PC-3 (cell line): ENCODE data around the gene CCDC87. TPM values are rescaled to one million over a fixed set of nuclear protein-coding genes. Genes with fewer than 3 reads are reported as not detected.

ENCODE experiments used
- ATAC-seq: fragments of 200-7000 bp; cut with Tn5 transposase; 2 replicates; pipeline ENCODE4 v1.9.1; 2020; ENCODE audit warnings: mild to moderate bottlenecking, moderate library complexity
- BruUV-seq: library from RNA; stranded (reverse); fragments of 400-500 nt; replicated peaks from 2 replicates; lab custom pipeline; 2021; lab: Mats Ljungman, UMichigan
- CTCF ChIA-PET: fragments of 300-600 bp; sonication (Branson Sonifier 250); formaldehyde crosslinking; loops from one replicate; lab custom pipeline; 2022; ENCODE audit warnings: antibody characterized with exemption; lab: Charles Lee
- POLR2A ChIA-PET: fragments of 300-600 bp; sonication (Branson Sonifier 250); formaldehyde crosslinking; loops from one replicate; lab custom pipeline; 2022; ENCODE audit warnings: antibody characterized with exemption; ENCODE audit not compliant: unreplicated experiment; lab: Charles Lee
- DNase-seq: peaks from one replicate; pipeline ENCODE4 v3.0.0-alpha.2; 2015
- H2AFZ ChIP-seq: fragments of 300-600 bp; sonication (generic); 2 replicates; pipeline ENCODE4 v1.6.0; 2016; ENCODE audit warnings: antibody characterized with exemption, low read length
- H3F3A ChIP-seq: fragments of 300-600 bp; sonication (generic); one replicate; pipeline ENCODE4 v1.6.0; 2017; ENCODE audit warnings: antibody characterized with exemption, low read length, control low read depth, mild to moderate bottlenecking; ENCODE audit not compliant: unreplicated experiment
- H3K27ac ChIP-seq: fragments of 300-600 bp; sonication (generic); 2 replicates; pipeline ENCODE4 v1.5.1; 2016; ENCODE audit warnings: mild to moderate bottlenecking, low read length
- H3K27me3 ChIP-seq: fragments of 300-600 bp; sonication (generic); 2 replicates; pipeline ENCODE4 v1.6.1; 2016; ENCODE audit warnings: low read length, mixed read lengths
- H3K36me3 ChIP-seq: fragments of 300-600 bp; sonication (generic); 2 replicates; pipeline ENCODE4 v1.6.1; 2016; ENCODE audit warnings: low read depth, mixed run types, low read length, mixed read lengths
- H3K4me1 ChIP-seq: fragments of 300-600 bp; sonication (generic); 2 replicates; pipeline ENCODE4 v1.5.1; 2016; ENCODE audit warnings: low read length; ENCODE audit not compliant: insufficient read depth
- H3K4me2 ChIP-seq: fragments of 300-600 bp; sonication (generic); 2 replicates; pipeline ENCODE4 v1.6.0; 2016; ENCODE audit warnings: low read length
- H3K4me3 ChIP-seq: fragments of 300-600 bp; sonication (generic); 2 replicates; pipeline ENCODE4 v1.5.1; 2016; ENCODE audit warnings: mild to moderate bottlenecking, low read length, mixed read lengths
- H3K79me2 ChIP-seq: fragments of 300-600 bp; sonication (generic); 2 replicates; pipeline ENCODE4 v1.6.1; 2017; ENCODE audit warnings: low read length, mixed read lengths
- H3K9ac ChIP-seq: fragments of 300-600 bp; sonication (generic); 2 replicates; pipeline ENCODE4 v1.6.0; 2016; ENCODE audit warnings: mild to moderate bottlenecking, low read length
- H3K9me2 ChIP-seq: fragments of 300-600 bp; sonication (generic); replicated peaks from 2 replicates; pipeline ENCODE4 v1.6.1; 2016; ENCODE audit warnings: mixed run types, low read length, mixed read lengths
- H3K9me3 ChIP-seq: fragments of 300-600 bp; sonication (generic); 2 replicates; pipeline ENCODE4 v1.6.1; 2016; ENCODE audit warnings: low read length, mixed read lengths
- H4K20me1 ChIP-seq: fragments of 300-600 bp; sonication (generic); 2 replicates; pipeline ENCODE4 v1.6.1; 2016; ENCODE audit warnings: low read length, mixed read lengths
- CTCF ChIP-seq: fragments of 300-600 bp; sonication (generic); conservative IDR thresholded peaks from 2 replicates; pipeline ENCODE4 v1.5.1; 2017; ENCODE audit warnings: antibody characterized with exemption, low read depth, mild to moderate bottlenecking, low read length
- EZH2 ChIP-seq: fragments of 300-600 bp; sonication (generic); IDR thresholded peaks from one replicate; pipeline ENCODE4 v1.6.1; 2017; ENCODE audit warnings: antibody characterized with exemption, mild to moderate bottlenecking, low read length; ENCODE audit not compliant: unreplicated experiment
- EZH2phosphoT487 ChIP-seq: fragments of 300-600 bp; sonication (generic); IDR thresholded peaks from 2 replicates; pipeline ENCODE4 v1.6.1; 2018; ENCODE audit warnings: mild to moderate bottlenecking, antibody characterized with exemption, low read length, borderline replicate concordance
- intact Hi-C: fragments of 100-400 bp; cut with micrococcal nuclease; formaldehyde crosslinking; loops from 2 replicates; pipeline ENCODE4 v1.9.0; 2023
- total RNA-seq: library from RNA; depleted of rRNA; stranded (reverse); fragments of >200 nt; gene quantifications from 2 replicates; pipeline ENCODE4 v1.2.3, GENCODE V29; 2014

Gene CCDC87
- total RNA-seq, 1 experiment from 2014 or later: 0.69 TPM

DNA sequence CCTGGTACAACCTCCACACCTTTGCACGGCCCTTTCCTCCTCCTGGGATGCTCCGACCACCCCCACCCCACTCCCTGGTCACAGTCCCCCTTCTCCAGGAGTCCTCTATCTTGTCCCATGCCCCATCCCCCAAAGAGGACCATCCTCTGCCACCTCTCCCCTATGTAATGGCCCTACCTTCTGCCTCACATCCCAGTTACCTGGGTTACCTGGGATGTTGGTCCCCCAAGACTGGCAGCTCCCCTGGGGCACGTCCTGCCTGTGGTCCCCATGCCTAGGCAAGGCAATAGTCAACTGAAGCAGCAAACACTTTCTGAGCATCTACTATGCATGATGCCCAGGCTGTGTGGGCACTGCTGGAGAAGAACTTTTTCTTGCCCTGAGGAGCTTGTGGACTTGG, 37.4 kb downstream of the CCDC87 start:
- ATAC-seq (no peak), DNase-seq (no peak)
- Histone ChIP-seq H3K36me3 (no peaks in the 10 kb centered on the region), H3K4me1 (no peaks in the 10 kb centered on the region), H3K79me2 (no peaks in the 10 kb centered on the region), H3K9ac (no peak overlapping the region), H3F3A (no peaks in the 10 kb centered on the region), H3K4me3 (no peak overlapping the region), H3K9me3 (no peaks in the 10 kb centered on the region), H3K27ac (no peak overlapping the region), H3K4me2 (no peak overlapping the region), H3K27me3 (no peaks in the 10 kb centered on the region), H3K9me2 (no peaks in the 10 kb centered on the region), H4K20me1 (no peaks in the 10 kb centered on the region), H2AFZ (no peak overlapping the region)
- TF ChIP-seq EZH2phosphoT487 (no peak), EZH2 (no peak), CTCF (no peak)
- BruUV-seq: no TSS peak
- CTCF ChIA-PET: no interaction called here
- POLR2A ChIA-PET: no interaction called here
- intact Hi-C loops: no loop called here

DNA sequence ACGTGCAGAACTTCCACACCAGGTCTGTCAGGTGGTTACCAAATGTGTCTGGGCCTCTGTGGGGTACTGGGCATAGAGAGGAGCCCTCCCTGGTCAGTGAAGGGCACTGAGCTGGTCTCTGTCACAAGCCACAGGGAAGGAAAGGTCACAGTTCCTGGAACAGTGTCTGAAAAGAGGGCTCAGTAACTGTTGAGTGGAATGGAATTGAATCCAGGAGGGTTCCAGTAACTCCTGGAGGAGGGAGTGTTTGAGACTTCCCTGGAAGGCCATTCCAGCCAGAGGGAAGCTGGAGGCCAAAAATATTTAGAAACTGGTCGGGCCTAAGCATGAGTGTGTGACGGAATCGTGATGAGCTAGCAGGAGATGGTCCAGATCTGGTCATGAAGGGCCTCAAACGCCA, 38.3 kb downstream of the CCDC87 start:
- intact Hi-C loops: no loop called here
- Histone ChIP-seq H3K9me2 (no peaks in the 10 kb centered on the region), H3F3A (no peaks in the 10 kb centered on the region), H3K79me2 (no peaks in the 10 kb centered on the region), H3K27ac (no peak overlapping the region), H3K4me3 (no peak overlapping the region), H2AFZ (no peak overlapping the region), H3K4me1 (no peaks in the 10 kb centered on the region), H3K4me2 (no peak overlapping the region), H3K9ac (no peak overlapping the region), H3K36me3 (no peaks in the 10 kb centered on the region), H3K27me3 (no peaks in the 10 kb centered on the region), H4K20me1 (no peaks in the 10 kb centered on the region), H3K9me3 (no peaks in the 10 kb centered on the region)
- DNase-seq (no peak), ATAC-seq (no peak)
- POLR2A ChIA-PET: no interaction called here
- no peak for TF ChIP-seq EZH2phosphoT487
- no peak for TF ChIP-seq CTCF
- no peak for TF ChIP-seq EZH2
- CTCF ChIA-PET: no interaction called here
- no TSS peak for BruUV-seq

DNA sequence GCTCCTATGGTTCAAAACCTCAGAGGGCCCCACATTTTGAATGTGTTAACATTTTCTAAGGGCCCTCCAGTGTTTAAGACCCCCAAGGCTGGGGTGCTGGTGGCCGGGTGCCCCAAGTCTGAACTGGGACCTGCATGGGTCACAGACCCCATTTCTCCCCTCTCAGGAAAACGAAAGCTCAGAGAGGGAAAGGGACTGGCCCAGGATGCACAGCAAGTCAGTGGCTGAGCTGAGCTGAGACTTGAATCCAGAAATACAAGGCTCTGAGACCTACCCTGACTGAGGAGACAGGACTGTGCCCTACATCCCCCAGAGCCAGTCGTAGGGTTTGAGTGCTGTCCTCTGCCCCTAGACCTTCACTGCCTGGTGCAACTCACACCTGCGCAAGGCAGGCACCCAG, 42.0 kb downstream of the CCDC87 start:
- no peaks in the 10 kb centered on the region for H3K9me3 ChIP-seq
- intact Hi-C loops: no loop called here
- no peaks in the 10 kb centered on the region for H3K27me3 ChIP-seq
- no peak overlapping the region for H3K4me3 ChIP-seq
- DNase-seq (no peak), ATAC-seq (no peak)
- H3K4me2 ChIP-seq: no peak overlapping the region
- CTCF ChIA-PET: no interaction called here
- H4K20me1 ChIP-seq: no peaks in the 10 kb centered on the region
- no TSS peak for BruUV-seq
- H3K4me1 ChIP-seq: no peaks in the 10 kb centered on the region
- H3F3A ChIP-seq: no peaks in the 10 kb centered on the region
- H2AFZ ChIP-seq: no peak overlapping the region
- H3K79me2 ChIP-seq: no peaks in the 10 kb centered on the region
- no peaks in the 10 kb centered on the region for H3K9me2 ChIP-seq
- no peak overlapping the region for H3K27ac ChIP-seq
- TF ChIP-seq CTCF: no peak
- TF ChIP-seq EZH2: no peak
- TF ChIP-seq EZH2phosphoT487: no peak
- POLR2A ChIA-PET: no interaction called here
- no peak overlapping the region for H3K9ac ChIP-seq
- H3K36me3 ChIP-seq: no peaks in the 10 kb centered on the region
